BJ (cell line): ENCODE results near the gene DENND2A. TPM values are rescaled to one million over a fixed set of nuclear protein-coding genes. Genes with fewer than 3 reads are reported as not detected.
A peak's percentile ranks its signal among the peaks of the same experiment; 100 is the strongest.

Experiments used
- CTCF ChIA-PET: fragments of 350-600 bp; formaldehyde crosslinking; extraction: SDS; loops from one replicate; lab custom pipeline; 2021; ENCODE audit warnings: antibody characterized with exemption, inconsistent platforms; lab: Yijun Ruan, JAX
- POLR2A ChIA-PET: fragments of 300-600 bp; sonication (Branson Sonifier 250); formaldehyde crosslinking; extraction: SDS; loops from one replicate; lab custom pipeline; 2021; ENCODE audit warnings: antibody characterized with exemption; lab: Charles Lee
- DNase-seq: peaks from one replicate; pipeline ENCODE4 v3.0.0-alpha.2; 2011; ENCODE audit warnings: low read depth
- H3K27me3 ChIP-seq: 2 replicates; pipeline ENCODE4 v1.6.0; 2011; ENCODE audit warnings: low read length; ENCODE audit not compliant: control insufficient read depth, insufficient read depth
- H3K36me3 ChIP-seq: 2 replicates; pipeline ENCODE4 v1.5.1; 2011; ENCODE audit warnings: low read length; ENCODE audit not compliant: control insufficient read depth, insufficient read depth
- H3K4me3 ChIP-seq: 2 replicates; pipeline ENCODE4 v1.5.1; 2011; ENCODE audit warnings: low read depth, mild to moderate bottlenecking, control low read depth, low read length
- polyA plus RNA-seq: library from polyadenylated mRNA; depleted of rRNA; stranded (reverse); fragments of >200 nt; gene quantifications from 2 replicates; pipeline ENCODE4 v1.2.3, GENCODE V29; 2011
- TF ChIP-seq, protein P1 (sequence below): IDR thresholded peaks from 2 replicates; pipeline ENCODE4 v1.5.1; 2011; ENCODE audit warnings: low read depth, mild to moderate bottlenecking, control low read depth, inconsistent platforms, low read length, moderate library complexity; ENCODE audit not compliant: insufficient read depth

Gene DENND2A
- polyA plus RNA-seq, 1 experiment: 3.3 TPM

DNA sequence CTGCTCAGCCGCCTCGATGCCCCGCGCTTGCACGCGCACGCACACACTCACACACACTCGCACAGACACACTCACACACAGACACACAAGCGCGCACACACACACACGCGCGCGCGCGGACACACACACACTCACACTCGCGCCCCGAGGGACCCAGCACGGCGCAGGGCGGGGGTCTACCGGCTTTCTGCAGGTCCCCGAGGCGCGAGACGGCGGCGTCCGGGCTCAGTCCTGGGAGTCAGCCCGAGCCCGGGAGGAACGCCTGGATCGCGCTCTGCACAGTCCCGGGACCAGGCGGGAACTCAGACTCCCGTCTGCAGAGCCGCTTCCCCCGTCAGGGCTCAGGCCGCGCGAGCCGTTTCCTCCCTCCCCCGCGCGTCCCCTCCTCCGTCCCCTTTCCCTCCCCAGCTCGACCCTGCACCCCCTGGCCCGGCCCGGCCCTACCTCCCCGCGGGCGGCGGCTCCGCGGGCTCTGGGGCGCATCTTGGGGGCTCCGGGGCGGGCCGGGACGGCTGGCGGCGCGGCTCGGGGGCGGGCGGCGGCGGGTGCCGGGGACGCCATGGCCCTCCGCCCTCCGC, 464 bp downstream of the DENND2A start:
- TF ChIP-seq, protein P1, sequence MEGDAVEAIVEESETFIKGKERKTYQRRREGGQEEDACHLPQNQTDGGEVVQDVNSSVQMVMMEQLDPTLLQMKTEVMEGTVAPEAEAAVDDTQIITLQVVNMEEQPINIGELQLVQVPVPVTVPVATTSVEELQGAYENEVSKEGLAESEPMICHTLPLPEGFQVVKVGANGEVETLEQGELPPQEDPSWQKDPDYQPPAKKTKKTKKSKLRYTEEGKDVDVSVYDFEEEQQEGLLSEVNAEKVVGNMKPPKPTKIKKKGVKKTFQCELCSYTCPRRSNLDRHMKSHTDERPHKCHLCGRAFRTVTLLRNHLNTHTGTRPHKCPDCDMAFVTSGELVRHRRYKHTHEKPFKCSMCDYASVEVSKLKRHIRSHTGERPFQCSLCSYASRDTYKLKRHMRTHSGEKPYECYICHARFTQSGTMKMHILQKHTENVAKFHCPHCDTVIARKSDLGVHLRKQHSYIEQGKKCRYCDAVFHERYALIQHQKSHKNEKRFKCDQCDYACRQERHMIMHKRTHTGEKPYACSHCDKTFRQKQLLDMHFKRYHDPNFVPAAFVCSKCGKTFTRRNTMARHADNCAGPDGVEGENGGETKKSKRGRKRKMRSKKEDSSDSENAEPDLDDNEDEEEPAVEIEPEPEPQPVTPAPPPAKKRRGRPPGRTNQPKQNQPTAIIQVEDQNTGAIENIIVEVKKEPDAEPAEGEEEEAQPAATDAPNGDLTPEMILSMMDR: no peak
- ChIA-PET CTCF (interaction anchor here (0.8 to 3.5 kb wide), 2 partner anchors 122 to 1266 kb away, joined by 5 to 14 read pairs; no protein-coding TSS in a partner anchor), POLR2A (no interaction called here)
- DNase-seq: no peak
- Histone ChIP-seq H3K27me3 (no peaks in the 10 kb centered on the region), H3K4me3 (peak overlapping the region; percentile 66), H3K36me3 (no peaks in the 10 kb centered on the region)

- H3K27me3 ChIP-seq: no peaks in the 10 kb centered on the region
- CTCF ChIA-PET: interaction anchor here (0.6 to 3.5 kb wide), 7 partner anchors 12 to 1266 kb away, joined by 3 to 14 read pairs (median 4); no protein-coding TSS in a partner anchor
- peak; percentile 66 for DNase-seq
- POLR2A ChIA-PET: no interaction called here
- TF ChIP-seq, protein P1: no peak
- H3K4me3 ChIP-seq: peak overlapping the region; percentile 66
- H3K36me3 ChIP-seq: no peaks in the 10 kb centered on the region
These were observed 1.1 kb downstream of the DENND2A start for GRCh38 chr7:140639366-140640053.

GRCh38 chr7:140638173-140638791, 2.3 kb downstream of the DENND2A start:
- no peak for DNase-seq

DNA sequence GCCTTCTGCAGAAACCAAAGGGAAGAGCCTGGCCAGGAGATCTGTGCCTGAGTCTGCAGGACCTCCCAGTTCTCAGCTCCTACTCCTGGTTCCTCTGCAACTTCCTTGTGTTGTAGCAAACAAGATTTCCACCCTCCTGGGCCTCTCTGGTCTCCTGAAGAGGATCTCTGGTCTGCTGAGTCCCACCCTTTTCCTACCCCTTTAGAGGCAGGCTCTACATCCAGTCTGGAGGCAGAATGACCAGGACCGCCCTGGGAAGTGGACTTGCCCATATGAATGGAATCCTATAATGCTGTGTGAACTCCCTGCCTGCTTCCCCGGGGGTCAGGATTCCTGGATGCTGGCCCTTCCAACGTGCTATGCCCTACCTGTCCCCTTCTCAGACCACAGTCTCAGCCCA, 3.2 kb downstream of the DENND2A start:
- H3K4me3 ChIP-seq: no peak overlapping the region

More at GRCh38 chr7:140638173-140638791, 2.3 kb downstream of the DENND2A start:
- TF ChIP-seq, protein P1: peak; percentile 53
- Histone ChIP-seq H3K4me3 (no peak overlapping the region), H3K36me3 (no peaks in the 10 kb centered on the region), H3K27me3 (no peaks in the 10 kb centered on the region)
- POLR2A ChIA-PET: no interaction called here
- CTCF ChIA-PET: interaction anchor here (0.6 to 1.8 kb wide), 3 partner anchors 65 to 131 kb away, joined by 3 to 6 read pairs (median 3); no protein-coding TSS in a partner anchor

More for the DNA sequence above, 3.2 kb downstream of the DENND2A start:
- POLR2A ChIA-PET: no interaction called here
- Histone ChIP-seq H3K36me3 (no peaks in the 10 kb centered on the region), H3K27me3 (no peaks in the 10 kb centered on the region)
- no peak for DNase-seq
- TF ChIP-seq, protein P1: no peak
- CTCF ChIA-PET: interaction anchor here (1.8 kb wide), 1 partner anchor 119 kb away, joined by 6 read pairs; no protein-coding TSS in a partner anchor
